ENCODE data around the gene FANCE. TPM values are rescaled to one million over a fixed set of nuclear protein-coding genes. Genes with fewer than 3 reads are reported as not detected.
"Not testable (repeated sequence)": the region's sequence is repeated elsewhere in the genome, so short reads cannot be mapped to it uniquely, and the experiment has no call there.

Gene FANCE
- total RNA-seq, 1 experiment from 2014 or later = 6.9 TPM

DNA sequence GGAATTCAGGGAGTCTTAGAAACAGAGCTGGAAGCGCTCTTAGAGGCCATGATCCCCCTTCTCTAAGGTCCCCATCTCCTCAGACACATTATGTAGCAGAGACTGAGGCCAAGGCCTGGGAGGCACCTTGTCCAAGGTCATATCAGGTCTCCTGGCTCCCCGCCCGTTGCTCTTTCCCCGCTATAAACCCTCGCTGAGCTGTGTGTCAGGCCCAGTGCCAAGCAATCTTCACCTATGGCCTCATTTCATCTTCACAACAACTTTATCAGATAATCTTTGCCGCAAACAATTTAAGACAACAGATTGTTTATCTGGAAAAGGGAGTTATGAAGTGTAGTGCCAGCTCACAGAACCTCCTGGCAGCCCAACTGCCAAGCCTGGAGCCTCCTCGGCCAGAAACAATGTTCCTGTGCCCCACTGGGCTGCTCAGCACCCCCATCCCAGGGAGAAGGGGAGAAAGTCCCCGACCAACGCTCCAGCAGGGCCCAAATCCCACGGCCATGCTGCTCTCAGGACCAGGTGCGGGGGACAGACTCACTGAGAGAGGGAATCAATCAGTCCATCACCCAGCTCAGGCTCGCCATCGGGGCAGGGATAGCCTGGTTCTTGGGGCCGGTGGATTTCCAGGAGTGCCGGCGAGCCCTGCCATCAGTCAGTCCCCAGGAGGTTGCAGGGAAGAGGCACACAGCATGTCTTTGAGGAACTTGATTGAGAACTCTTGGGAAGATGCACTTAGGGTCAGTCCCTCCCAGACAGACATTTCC lies 16.9 kb upstream of the FANCE start:
- no peaks in the 10 kb centered on the region for H3K36me3 ChIP-seq (ENCODE audit: low read depth)
- ChIA-PET POLR2A (ENCODE audit: unreplicated experiment) (no interaction called here), CTCF (no interaction called here)
- intact Hi-C loops (cut with micrococcal nuclease; ENCODE audit: unreplicated experiment) = no loop called here
- no peak overlapping the region for H3K4me3 ChIP-seq
- H3K4me1 ChIP-seq (replicated peaks; ENCODE audit: insufficient read depth) = no peaks in the 10 kb centered on the region
- no peak overlapping the region for H3K4me2 ChIP-seq
- TF ChIP-seq EZH2 (IDR thresholded peaks at IDR 0.05; ENCODE audit: low read depth) = no peak
- TF ChIP-seq, protein P1, sequence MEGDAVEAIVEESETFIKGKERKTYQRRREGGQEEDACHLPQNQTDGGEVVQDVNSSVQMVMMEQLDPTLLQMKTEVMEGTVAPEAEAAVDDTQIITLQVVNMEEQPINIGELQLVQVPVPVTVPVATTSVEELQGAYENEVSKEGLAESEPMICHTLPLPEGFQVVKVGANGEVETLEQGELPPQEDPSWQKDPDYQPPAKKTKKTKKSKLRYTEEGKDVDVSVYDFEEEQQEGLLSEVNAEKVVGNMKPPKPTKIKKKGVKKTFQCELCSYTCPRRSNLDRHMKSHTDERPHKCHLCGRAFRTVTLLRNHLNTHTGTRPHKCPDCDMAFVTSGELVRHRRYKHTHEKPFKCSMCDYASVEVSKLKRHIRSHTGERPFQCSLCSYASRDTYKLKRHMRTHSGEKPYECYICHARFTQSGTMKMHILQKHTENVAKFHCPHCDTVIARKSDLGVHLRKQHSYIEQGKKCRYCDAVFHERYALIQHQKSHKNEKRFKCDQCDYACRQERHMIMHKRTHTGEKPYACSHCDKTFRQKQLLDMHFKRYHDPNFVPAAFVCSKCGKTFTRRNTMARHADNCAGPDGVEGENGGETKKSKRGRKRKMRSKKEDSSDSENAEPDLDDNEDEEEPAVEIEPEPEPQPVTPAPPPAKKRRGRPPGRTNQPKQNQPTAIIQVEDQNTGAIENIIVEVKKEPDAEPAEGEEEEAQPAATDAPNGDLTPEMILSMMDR (conservative IDR thresholded peaks at IDR 0.05) = no peak
- H3K27me3 ChIP-seq (ENCODE audit: insufficient read depth, low read depth) = no peaks in the 10 kb centered on the region
- no peak overlapping the region for H2AFZ ChIP-seq
- no peaks in the 10 kb centered on the region for H4K20me1 ChIP-seq (ENCODE audit: insufficient read depth)
- no peaks in the 10 kb centered on the region for H3F3A ChIP-seq (ENCODE audit: insufficient read depth, low read depth)
- no peaks in the 10 kb centered on the region for H3K79me2 ChIP-seq (ENCODE audit: low read depth)
- BruUV-seq (replicated peaks) = no TSS peak
- 0 out of 2 replicates have a peak, but pooled peaks cover 3% of the 10 kb centered on the region for H3K9me3 ChIP-seq (ENCODE audit: insufficient read depth, low read depth)
- DNase-seq = no peak
- H3K27ac ChIP-seq = no peak overlapping the region
- no peaks in the 10 kb centered on the region for H3K9me2 ChIP-seq (ENCODE audit: insufficient read depth)

DNA sequence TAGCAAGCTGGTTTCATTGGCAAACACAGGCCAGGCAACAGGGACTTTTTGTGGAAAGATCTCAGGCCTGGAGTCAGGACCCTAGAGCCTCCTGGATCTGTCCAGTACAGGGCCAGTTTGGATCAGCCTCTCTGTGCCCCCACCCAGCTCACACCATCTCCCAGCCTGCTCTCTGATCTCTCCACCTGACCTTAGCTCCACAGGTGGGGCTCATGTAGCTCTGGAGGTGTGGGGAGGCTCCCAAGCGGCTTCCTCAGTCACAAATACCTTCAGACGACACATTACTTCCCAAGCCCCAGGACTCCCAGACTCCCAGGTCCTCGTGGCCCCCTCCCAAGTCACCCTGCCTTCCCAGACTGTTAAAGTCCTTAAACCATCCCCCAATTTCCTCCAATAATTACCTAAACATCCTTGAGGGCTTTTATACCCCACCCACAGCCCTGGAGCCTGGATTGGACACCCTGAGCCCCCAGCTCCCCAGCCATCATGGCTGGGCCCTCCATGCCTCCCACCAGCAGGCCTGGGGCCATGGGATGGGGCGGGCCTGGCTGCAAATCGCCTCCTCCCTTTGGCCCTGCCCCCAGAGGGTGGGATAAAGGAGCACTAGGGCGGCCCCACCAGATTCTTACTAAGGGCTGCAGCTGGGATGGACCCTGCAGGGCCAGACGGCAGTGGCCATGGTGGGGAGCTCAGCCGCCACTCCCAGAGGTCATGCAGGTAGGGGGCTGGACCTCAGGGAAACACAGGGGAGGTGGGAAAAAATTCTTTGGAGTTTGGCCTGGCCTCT lies 15.9 kb upstream of the FANCE start:
- intact Hi-C loops (cut with micrococcal nuclease; ENCODE audit: unreplicated experiment) = no loop called here
- Histone ChIP-seq H3F3A (ENCODE audit: insufficient read depth, low read depth) (no peaks in the 10 kb centered on the region), H3K79me2 (ENCODE audit: low read depth) (no peaks in the 10 kb centered on the region), H3K4me1 (replicated peaks; ENCODE audit: insufficient read depth) (no peaks in the 10 kb centered on the region), H3K9me3 (ENCODE audit: insufficient read depth, low read depth) (no peaks in the 10 kb centered on the region), H3K27me3 (ENCODE audit: insufficient read depth, low read depth) (no peaks in the 10 kb centered on the region), H3K4me2 (no peak overlapping the region), H3K4me3 (no peak overlapping the region), H3K27ac (no peak overlapping the region), H3K9me2 (ENCODE audit: insufficient read depth) (no peaks in the 10 kb centered on the region), H3K36me3 (ENCODE audit: low read depth) (no peaks in the 10 kb centered on the region), H4K20me1 (ENCODE audit: insufficient read depth) (no peaks in the 10 kb centered on the region), H2AFZ (no peak overlapping the region)
- DNase-seq = no peak
- no peak for TF ChIP-seq EZH2 (IDR thresholded peaks at IDR 0.05; ENCODE audit: low read depth)
- TF ChIP-seq, protein P1 (conservative IDR thresholded peaks at IDR 0.05) = no peak
- no TSS peak for BruUV-seq (replicated peaks)
- ChIA-PET CTCF (interaction anchor here (0.5 kb wide), 1 partner anchor 302 kb away, joined by 8 read pairs; no protein-coding TSS in a partner anchor), POLR2A (ENCODE audit: unreplicated experiment) (no interaction called here)

DNA sequence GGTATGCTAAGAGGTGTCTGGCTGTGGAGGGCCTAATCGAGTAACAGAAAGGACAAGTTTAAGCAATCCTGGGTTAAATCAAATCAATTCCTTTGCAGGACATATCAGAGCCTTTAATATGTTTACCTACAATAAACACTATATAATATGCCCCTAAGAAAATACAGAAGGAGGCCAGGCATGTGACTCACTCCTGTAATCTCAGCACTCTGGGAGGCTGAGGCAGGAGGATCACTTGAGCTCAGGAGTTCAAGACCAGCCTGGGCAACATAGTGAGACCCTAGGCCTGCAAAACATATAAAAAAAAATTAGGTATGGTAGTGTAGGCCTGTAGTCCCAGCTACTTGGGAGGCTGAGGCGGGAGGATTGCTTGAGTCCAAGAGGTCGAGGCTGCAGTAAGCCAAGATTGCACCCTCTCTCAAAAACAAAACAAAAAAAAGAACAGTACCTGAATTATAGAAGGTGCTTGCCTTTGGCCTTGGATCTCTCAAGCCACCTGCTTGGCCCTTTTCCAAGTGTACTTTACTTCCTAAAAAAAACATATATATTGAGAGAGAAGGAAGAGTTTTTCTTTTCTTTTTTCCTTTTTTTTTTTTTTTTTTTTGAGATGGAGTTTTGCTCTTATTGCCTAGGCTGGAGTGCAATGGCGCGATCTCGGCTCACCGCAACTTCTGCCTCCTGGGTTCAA lies 13.6 kb upstream of the FANCE start:
- H3F3A ChIP-seq (ENCODE audit: insufficient read depth, low read depth); POLR2A ChIA-PET (ENCODE audit: unreplicated experiment); H3K4me1 ChIP-seq (replicated peaks; ENCODE audit: insufficient read depth); H3K9me3 ChIP-seq (ENCODE audit: insufficient read depth, low read depth); BruUV-seq (replicated peaks); H2AFZ ChIP-seq; intact Hi-C loops (cut with micrococcal nuclease; ENCODE audit: unreplicated experiment); H4K20me1 ChIP-seq (ENCODE audit: insufficient read depth); H3K27ac ChIP-seq; H3K36me3 ChIP-seq (ENCODE audit: low read depth); H3K4me3 ChIP-seq; H3K4me2 ChIP-seq; DNase-seq; H3K79me2 ChIP-seq (ENCODE audit: low read depth); H3K9me2 ChIP-seq (ENCODE audit: insufficient read depth); H3K27me3 ChIP-seq (ENCODE audit: insufficient read depth, low read depth); CTCF ChIA-PET: not testable (repeated sequence)
